Measurements from ENCODE around the gene SLC30A1.
"Not testable (repeated sequence)": the region's sequence is repeated elsewhere in the genome, so short reads cannot be mapped to it uniquely, and the experiment has no call there.

Gene SLC30A1

DNA sequence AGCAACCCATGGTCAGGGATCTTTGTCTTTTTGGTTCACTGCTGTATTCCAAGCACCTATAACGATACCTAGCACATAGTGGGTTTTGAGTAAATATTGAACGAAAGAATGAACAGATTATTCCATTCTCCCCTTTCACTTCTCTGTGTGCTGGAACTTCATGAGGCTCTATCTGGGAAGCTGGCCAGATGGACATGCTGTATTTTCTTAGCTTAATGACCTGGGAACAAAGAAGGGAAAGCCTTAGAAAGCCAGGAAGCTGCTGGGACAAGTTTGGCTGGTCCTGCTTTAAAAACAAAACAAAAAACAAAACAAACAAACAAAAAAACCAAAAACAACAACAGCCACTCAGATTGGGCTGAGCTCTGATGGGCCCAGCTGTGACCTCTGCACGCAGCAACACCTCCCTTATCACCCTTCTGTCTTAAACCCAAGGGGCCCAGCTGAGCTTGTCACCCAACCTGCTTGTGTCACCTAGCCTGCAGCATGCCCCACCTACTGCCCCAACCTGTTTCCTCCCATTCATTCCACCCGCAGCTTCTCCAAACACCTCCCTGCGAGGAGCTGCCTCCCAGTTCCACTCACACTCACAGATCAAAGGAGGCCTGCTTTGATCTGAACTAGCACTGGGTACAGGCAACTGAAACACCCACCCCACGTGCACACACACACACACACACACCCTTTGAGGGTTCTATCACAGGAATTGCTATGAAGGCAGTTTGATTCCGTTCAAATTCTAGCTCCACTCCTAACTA, 37.1 kb downstream of the SLC30A1 start:
- no peak for DNase-seq

DNA sequence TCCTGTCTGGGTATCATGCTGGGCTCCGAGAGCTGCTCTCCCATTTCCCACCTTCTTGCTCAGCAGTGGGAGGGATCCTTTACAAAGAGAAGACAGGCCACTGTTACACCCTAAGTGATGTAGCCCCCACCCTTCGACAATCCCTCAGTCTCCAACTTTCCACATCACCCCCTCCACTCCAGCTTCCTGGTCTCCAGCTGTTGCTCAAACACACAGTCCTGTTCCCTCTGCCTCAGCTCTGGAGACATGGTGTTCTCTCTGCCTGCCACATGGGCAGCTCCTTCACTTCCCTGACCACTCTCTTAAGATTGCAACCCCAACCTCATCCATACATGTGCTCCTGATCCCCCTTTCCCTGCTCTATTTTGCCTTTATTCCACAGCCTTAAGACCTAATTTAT, 37.7 kb downstream of the SLC30A1 start:
- no peak for DNase-seq

DNA sequence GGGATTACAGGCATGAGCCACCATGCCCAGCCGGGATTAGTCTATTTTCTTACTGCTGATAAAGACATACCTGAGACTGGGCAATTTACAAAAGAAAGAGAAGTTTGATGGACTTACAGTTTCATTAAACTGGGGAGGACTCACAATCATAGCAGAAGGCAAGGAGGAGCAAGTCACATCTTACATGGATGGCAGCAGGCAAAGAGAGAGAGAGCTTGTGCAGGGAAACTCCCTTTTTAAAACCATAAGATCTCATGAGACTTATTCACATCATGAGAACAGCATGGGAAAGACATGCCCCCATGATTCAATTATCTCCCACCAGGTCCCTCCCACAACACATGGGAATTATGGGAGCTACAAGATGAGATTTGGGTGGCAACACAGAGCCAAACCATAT, 38.1 kb downstream of the SLC30A1 start:
- not testable (repeated sequence) for DNase-seq

DNA sequence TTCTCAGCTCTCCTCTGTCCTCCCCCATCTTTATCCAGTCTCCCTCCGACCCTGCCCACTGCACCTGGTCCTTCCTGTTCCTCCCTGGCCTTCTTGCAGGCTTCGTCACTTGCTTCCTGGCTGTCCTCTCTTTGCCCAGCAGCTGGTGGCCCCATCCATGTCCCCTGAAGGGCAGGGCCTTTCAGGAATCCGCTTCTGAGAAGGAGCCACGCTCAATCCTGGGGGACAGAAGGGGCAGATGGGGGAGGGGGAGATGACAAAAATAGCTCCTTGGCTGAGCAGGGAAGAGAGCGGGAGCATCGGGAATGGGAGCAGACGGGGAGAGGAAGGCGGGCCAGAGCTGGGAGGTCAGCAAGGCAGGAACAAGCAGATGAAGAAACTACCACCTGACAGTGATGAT, 40.7 kb downstream of the SLC30A1 start:
- DNase-seq = no peak

DNA sequence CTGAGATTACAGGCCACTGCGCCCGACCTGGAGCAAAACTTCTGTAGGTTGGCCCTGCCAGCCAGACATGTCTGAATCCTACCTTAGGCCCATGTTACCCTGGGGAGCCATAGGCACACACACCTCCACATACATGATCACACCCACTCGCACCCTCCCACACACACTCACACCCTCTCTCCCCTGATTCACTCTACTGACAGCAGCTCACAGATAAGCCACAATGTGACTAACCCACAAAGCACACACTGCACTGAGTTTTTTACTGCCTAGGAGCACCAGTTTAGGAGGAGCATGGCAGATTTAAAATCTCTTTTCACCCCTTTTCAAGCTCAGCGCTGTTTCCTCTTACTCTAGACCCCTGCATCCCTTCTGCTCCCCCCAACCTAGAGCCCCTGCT, 41.7 kb downstream of the SLC30A1 start:
- no peak for DNase-seq

DNA sequence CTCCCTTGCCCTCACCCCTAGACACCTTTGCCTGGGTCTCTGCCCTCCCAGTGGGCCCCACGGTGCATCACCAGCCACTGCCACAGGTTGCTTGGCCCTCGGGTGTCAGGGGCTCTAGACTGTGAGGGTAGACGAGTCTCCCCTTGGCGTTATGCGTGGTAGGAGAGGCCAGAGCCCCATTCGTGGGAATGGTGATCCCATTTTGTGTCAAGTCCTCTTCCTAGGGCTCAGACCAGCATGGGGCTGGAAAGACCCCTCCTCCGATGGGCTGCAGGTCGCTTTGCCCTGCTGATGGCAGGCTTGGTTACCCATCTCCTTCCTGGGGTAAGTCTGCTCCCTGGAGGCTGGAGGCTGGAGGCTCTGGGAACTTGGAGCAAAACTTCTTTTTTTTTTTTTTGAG, 42.4 kb downstream of the SLC30A1 start:
- no peak for DNase-seq

DNA sequence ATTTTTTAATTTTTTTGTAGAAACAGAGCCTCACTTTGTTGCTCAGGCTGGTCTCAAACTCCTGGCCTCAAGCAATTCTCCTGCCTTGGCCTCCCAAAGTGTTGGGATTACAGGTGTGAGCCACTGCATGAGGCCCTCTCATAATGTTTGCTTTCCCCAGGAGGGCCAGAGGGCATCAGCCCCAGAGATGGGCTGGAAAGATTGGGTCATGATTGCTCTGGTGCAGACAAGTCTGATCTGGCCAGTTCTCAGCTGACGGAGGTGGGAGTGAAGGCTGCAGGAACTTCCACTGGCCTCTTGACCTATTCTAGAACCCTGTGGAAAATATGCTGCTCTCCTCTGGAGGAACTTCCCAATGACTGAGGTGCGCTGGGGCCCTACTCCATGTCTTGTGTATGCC, 43.6 kb downstream of the SLC30A1 start:
- DNase-seq = no peak

DNA sequence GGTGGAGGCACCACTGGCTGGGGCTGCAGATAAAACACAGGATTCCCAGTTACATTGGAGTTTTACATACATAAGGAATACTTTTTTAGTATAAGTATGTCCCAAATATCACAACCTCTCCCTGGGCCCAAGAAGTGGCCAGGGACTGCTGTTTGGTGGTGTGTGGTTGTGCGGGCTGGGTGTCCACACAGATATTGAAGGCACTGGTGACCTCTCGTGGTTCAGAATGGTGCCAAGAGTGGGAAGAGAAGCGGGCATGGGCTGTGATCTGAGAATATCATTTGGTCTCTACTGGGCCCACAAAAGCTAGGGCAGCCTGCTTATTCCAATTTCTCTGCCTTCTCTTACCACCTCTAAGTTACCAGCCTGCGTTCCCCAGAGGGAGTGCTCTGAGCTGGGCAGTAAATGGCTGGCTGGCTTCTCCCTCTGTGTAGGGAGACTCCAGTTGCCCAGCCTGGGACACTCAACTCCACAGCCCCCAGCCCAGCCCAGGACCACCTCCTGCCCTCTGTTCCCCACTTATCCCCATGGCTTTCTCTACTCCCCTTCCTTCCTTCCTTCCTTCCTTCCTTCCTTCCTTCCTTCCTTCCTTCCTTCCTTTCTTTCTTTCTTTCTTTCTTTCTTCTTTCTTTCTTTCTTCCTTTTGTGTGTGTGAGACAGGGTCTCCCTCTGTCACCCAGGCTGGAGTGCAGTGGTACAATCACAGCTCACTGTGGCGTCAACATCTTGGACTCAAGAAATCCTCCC, 44.2 kb downstream of the SLC30A1 start:
- DNase-seq = no peak

DNA sequence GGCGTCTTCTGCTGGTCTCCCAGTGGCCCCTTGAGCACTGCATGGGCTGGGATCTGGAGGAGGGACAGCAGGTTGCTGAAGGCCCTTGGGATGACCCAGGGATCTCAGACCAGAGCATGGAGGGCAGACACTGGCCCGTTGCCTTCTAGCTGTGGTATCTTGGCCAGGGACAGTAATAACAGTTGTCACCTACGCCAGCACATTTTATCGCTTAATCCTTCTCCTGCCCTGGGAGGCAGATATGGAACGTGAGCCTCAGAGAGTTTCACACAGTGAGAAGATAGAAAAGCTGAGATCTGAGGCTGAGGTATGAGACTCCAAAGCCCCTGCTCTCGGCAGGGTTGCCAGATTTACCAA, 46.9 kb downstream of the SLC30A1 start:
- no peak for DNase-seq

DNA sequence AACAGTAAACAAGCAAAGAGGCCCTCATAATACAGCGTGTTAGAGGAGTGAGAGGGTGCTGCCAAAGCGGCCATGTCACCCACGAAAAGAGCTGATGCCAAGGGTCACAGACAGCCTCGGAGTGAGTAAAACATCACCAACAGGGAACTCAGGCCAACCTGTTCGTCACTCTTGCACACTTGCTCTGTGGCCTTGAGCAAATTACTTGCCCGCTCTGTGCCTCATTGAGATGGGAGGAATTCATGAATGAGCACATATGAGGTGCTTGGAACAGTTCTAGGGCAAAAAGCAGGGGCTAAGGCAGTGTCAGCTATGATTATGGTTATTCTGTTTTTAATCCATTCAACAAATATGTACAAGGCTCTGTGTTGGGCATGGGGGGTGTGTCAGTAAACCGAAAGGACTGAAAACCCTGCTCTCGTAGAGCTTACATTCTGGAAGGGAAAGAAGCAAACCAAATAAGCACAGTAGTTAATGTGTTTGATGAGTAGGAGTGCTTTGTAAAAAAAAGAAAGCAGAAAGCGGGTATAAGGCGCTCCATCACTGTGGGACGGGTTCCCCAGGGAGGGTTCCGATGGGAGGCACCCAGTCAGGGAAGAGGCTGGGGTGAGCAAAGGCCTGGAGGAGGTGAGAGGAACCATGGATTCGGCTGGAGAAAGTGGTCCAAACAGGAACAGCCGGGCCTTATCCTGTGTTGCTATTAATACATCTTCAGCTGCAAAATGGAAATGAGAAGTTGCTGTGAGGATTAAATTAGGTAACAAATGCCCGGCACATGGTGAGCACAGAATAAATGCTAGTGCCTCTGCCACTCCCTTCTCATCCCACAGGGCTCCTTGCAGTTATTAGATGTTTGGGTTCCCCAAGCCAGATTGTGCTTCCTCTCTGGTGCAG, 47.5 kb downstream of the SLC30A1 start:
- DNase-seq = no peak

DNA sequence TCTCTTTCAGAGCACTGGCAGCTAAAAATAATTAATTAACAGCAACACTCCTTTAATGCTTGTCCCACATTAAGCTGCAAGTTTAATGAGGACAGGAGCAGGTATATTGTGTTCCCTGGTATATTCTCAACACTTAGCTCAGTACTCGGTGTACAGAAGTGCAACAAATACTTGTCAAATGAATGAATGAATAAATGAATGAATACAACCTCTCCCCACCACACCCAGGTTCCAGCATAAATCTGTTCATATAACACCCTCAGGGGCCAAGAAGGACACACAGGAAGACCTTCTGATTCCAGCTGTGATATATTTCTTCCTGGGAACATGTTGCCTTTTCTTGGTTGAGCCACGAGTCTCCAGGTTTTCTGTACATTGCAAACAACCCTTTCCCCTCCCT, 48.9 kb downstream of the SLC30A1 start:
- no peak for DNase-seq

DNA sequence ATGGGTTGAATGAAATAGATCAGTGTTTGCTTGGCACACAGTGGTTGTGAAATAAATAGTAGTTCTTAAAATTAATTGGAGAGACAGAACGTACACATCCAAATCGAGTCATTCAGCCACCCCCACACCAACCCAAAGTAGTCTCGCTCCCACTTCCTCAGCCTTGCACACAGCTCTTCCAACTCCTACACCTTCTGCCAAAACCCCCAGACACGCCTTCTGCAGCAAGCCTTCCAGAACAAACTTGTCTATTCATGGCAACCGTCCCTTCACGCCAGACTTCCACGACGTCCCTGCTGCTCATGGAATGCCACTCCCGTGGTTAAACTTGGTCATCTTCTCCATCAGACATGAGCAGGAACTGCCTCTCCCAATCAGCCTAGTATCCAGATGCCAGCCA, 49.5 kb downstream of the SLC30A1 start:
- DNase-seq = no peak

DNA sequence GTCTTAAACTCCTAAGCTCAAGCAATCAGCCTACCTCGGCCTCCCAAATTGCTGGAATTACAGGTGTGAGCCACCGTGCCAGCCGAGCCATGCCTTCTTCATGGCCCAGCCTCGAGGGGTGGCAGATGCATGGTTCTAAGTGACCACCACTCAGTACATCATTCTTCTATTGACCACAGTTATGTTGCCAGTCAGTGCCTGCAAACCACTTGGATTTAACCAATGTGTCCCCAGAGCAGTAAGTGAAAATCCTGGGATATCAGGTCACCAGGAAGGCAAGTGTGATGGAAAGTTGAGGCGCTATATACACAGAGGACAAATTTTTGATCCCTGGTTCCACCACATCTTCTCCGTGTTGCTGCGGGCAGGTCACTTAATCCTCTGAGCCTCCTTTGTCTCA, 50.0 kb downstream of the SLC30A1 start:
- DNase-seq = no peak

DNA sequence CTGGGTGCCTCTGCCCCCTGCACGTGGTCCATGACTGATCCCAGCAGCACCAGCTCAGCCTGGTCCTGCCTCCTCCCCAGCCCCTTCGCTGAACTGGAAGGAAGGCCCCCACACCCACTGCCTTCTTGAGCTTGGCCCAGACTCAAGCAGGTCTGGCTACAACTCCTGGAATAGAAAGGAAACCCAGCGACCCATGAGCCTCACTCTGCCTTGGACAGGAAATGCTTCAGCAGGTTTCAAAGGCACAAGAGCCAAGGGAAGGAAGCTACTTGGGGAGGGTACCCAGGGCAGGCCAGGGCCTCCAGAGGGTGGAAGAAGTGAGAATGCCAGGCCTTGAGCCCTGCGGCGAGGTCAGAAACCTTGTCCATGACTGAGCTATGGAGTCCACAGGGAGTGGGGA, 51.1 kb downstream of the SLC30A1 start:
- no peak for DNase-seq

DNA sequence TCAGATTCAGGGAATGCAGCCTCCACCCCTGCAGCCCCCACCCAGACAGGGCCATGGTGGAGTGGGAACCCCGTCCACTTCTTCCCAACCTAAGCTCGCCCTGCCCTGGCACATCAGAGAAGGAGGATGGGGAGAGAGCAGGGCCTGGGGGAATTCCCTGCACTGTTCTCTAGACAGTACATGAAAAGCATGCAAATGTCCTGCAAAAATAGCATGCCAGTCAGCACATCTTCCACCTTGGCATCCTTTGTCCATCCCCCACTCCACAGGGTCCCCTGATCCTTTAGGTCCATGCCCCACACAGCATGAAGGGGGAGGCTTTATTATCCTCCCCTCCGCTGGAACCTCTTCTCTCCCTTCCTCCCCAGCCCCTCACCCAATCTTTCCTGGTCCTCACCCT, 52.0 kb downstream of the SLC30A1 start:
- DNase-seq = no peak

DNA sequence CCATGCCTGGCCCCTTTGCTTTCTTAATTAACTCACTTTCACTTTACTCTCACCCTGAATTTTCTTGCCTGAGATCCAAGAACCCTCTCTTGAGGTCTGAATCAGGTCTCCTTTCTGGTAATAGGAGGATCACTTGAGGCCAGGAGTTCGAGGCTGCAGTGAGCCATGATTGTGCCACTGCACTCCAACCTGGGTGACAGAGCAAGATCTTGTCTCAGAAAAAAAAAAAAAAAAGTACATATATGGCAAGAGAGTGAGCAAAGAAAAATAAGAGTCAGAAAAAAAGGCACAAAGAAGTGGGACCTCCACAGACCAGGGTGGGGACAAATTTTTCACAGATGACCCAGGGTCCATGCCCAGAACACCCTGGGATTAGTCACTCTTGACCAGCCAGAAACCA, 52.9 kb downstream of the SLC30A1 start:
- no peak for DNase-seq

DNA sequence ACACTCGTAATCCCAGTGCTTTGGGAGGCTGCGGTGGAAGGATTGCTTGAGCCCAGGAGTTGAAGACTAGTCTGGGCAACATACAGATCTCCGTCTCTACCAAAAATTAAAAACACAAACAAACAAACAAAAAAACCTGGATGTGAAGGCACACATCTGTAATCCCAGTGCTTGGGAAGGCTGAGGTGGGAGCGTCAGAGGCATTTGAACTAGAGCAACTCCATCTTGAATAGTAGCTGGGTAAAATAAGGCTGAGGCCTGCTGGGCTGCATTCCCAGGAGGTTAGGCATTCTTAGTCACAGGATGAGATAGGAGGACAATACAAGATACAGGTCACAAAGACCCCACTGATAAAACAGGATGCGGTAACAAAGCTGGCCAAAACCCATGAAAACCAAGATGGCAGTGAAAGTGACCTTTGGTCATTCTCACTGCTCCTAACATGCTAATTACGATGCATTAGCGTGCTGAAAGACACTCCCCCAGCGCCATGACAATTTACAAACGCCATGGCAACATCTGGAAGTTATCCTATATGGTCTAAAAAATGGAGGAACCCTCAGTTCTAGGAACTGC, 53.8 kb downstream of the SLC30A1 start:
- no peak for DNase-seq

DNA sequence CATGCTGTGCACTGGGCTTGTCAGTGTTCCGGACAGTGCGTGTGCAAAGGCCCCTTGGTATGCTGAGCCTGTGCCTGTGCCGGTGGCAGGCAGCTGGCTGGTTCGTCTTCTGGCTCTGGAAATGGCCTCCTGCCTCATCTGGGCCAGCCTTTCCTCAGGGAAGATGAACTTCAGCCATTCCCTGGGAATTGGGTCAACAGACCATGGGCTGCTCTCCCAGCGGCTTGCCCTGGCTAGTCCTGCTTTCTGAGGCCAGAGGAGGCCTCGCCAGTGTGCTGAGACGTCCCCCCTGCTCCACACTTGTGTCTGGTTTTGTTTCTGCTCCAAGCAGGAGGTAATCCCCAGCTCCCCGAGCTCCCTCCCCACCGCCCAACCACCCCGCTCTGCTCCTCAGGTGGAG, 54.4 kb downstream of the SLC30A1 start:
- DNase-seq = no peak

DNA sequence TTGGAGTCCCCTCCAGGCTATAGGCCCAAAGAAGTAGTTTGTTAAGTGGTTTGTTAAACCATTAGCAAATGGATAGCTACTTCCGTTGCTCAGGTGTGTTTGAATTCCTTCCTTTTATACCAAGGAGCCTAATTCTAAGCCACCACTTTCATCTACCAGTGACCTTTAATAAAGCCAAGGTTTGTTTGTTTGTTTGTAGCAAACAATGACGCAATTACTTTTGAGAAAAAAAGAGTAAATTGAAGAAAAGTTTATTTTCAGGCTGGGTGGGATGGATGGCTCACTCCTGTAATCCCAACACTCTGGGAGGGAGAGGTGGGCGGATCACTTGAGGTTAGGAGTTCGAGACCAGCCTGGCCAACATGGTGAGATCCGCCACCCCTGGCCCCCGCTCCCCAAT, 56.2 kb downstream of the SLC30A1 start:
- no peak for DNase-seq
